ENCODE results near the gene SND1.

The SND1 gene

GRCh38 chr7:128113839-128114238 lies 461.8 kb downstream of the SND1 start:
- no peak overlapping the region for H3K9ac ChIP-seq (ENCODE audit: low read length)
- H3K4me1 ChIP-seq (ENCODE audit: insufficient read depth, low read length, severe bottlenecking): peaks cover 55% of the 10 kb centered on the region
- TF ChIP-seq EZH2 (IDR thresholded peaks at IDR 0.05; ENCODE audit: borderline replicate concordance, low read length) (no peak), CTCF (IDR thresholded peaks at IDR 0.05; ENCODE audit: low read length) (no peak)
- no peak overlapping the region for H3K4me2 ChIP-seq (ENCODE audit: low read length)
- H3K36me3 ChIP-seq (ENCODE audit: insufficient read depth, low read length): no peaks in the 10 kb centered on the region
- H3K9me3 ChIP-seq (ENCODE audit: low read length): no peaks in the 10 kb centered on the region
- no peaks in the 10 kb centered on the region for H4K20me1 ChIP-seq (ENCODE audit: insufficient read depth, low read length)
- H3K27me3 ChIP-seq (ENCODE audit: insufficient read depth, low read length): peaks cover 10% of the 10 kb centered on the region; the same call in 1 of the 2 replicates
- no peaks in the 10 kb centered on the region for H3K79me2 ChIP-seq (ENCODE audit: insufficient read depth, low read length)
- no peak overlapping the region for H2AFZ ChIP-seq (ENCODE audit: low read length)
- H3K9me2 ChIP-seq (ENCODE audit: low read depth, low read length): no peaks in the 10 kb centered on the region
- H3K27ac ChIP-seq (ENCODE audit: low read depth, low read length, poor library complexity, severe bottlenecking): no peak overlapping the region
- no peaks in the 10 kb centered on the region for H3F3A ChIP-seq (ENCODE audit: insufficient read depth, low read length)
- H3K4me3 ChIP-seq (ENCODE audit: low read depth, low read length, poor library complexity, severe bottlenecking): no peak overlapping the region

- Histone ChIP-seq H2AFZ (ENCODE audit: low read length) (no peak overlapping the region), H3K4me3 (ENCODE audit: low read depth, low read length, poor library complexity, severe bottlenecking) (no peak overlapping the region), H3K9me3 (ENCODE audit: low read length) (no peaks in the 10 kb centered on the region), H3K9me2 (ENCODE audit: low read depth, low read length) (no peaks in the 10 kb centered on the region), H3K36me3 (ENCODE audit: insufficient read depth, low read length) (no peaks in the 10 kb centered on the region), H4K20me1 (ENCODE audit: insufficient read depth, low read length) (no peaks in the 10 kb centered on the region), H3F3A (ENCODE audit: insufficient read depth, low read length) (no peaks in the 10 kb centered on the region), H3K27ac (ENCODE audit: low read depth, low read length, poor library complexity, severe bottlenecking) (no peak overlapping the region), H3K4me2 (ENCODE audit: low read length) (no peak overlapping the region), H3K9ac (ENCODE audit: low read length) (no peak overlapping the region), H3K79me2 (ENCODE audit: insufficient read depth, low read length) (no peaks in the 10 kb centered on the region), H3K27me3 (ENCODE audit: insufficient read depth, low read length) (peaks cover 10% of the 10 kb centered on the region; the same call in 1 of the 2 replicates), H3K4me1 (ENCODE audit: insufficient read depth, low read length, severe bottlenecking) (peaks cover 45% of the 10 kb centered on the region)
- no peak for TF ChIP-seq EZH2 (IDR thresholded peaks at IDR 0.05; ENCODE audit: borderline replicate concordance, low read length)
- no peak for TF ChIP-seq CTCF (IDR thresholded peaks at IDR 0.05; ENCODE audit: low read length)
These were observed 462.8 kb downstream of the SND1 start for GRCh38 chr7:128114806-128115205.

DNA sequence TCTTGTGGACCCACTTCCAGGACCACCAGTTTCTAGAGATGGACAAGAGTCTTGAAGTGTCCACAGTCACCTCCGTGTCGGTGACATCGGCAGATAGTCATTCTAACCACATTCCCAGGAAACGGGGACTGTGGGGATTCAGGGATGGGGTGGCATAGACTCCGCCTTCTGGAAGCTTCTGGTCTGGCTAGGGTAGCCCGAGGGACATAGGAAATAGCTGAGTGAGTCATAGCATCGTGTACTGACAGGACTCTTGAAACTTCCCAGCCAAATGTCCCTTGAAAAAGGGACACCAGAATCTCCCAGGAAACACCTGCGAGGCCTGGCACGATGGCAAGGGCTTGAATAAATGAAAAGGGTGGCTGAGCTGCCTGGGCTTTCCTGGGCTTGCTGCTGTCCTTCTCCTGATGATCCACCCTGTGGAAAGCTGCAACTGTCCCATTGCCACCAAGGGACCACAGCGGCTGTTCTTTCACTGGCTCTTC lies 463.4 kb downstream of the SND1 start:
- Histone ChIP-seq H3K36me3 (ENCODE audit: insufficient read depth, low read length) (no peaks in the 10 kb centered on the region), H3K9me3 (ENCODE audit: low read length) (no peaks in the 10 kb centered on the region), H3K4me3 (ENCODE audit: low read depth, low read length, poor library complexity, severe bottlenecking) (no peak overlapping the region), H4K20me1 (ENCODE audit: insufficient read depth, low read length) (no peaks in the 10 kb centered on the region), H3K9ac (ENCODE audit: low read length) (no peak overlapping the region), H3K79me2 (ENCODE audit: insufficient read depth, low read length) (no peaks in the 10 kb centered on the region), H3F3A (ENCODE audit: insufficient read depth, low read length) (no peaks in the 10 kb centered on the region), H3K9me2 (ENCODE audit: low read depth, low read length) (no peaks in the 10 kb centered on the region), H3K27me3 (ENCODE audit: insufficient read depth, low read length) (peaks cover 10% of the 10 kb centered on the region; the same call in 1 of the 2 replicates), H3K4me1 (ENCODE audit: insufficient read depth, low read length, severe bottlenecking) (peaks cover 40% of the 10 kb centered on the region), H3K4me2 (ENCODE audit: low read length) (no peak overlapping the region), H3K27ac (ENCODE audit: low read depth, low read length, poor library complexity, severe bottlenecking) (no peak overlapping the region), H2AFZ (ENCODE audit: low read length) (no peak overlapping the region)
- TF ChIP-seq CTCF (IDR thresholded peaks at IDR 0.05; ENCODE audit: low read length) (no peak), EZH2 (IDR thresholded peaks at IDR 0.05; ENCODE audit: borderline replicate concordance, low read length) (no peak)

All from OCI-LY1 (cell line).